ENCODE results near the gene ADGRL1. TPM values are rescaled to one million over a fixed set of nuclear protein-coding genes. Genes with fewer than 3 reads are reported as not detected.

ADGRL1 gene
- total RNA-seq, 5 donors from 2014 or later (not counting 1 experiment from before 2014, with no cell fraction given), result 19.9 to 31.2 (median 28.0) TPM

DNA sequence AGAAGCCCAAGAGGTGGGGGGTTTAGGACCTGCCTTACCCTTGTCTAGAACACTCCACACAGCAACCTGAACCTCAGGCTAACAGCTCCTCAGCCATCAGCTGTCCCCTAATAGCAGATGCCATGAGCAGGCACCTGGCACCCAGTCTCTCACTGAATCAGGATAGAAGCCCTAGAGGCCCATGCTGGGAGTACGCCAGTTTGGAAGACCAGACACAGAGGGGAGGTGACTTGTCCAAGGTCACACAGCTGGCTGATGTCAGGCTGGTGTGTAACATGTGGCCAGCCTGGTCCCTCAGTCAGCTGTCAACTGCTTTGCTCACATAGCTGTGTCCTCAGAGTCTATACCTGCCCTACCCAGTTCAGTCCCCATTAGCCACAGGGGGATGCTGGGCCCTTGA is 102.7 kb downstream of the ADGRL1 start:
- Histone ChIP-seq H3K27ac (ENCODE audit: low read length) (no peak overlapping the region), H3K4me1 (ENCODE audit: control insufficient read depth in 1 of 2, extremely low read depth in 1 of 2, insufficient read depth in 2 of 2, low read length in 2 of 2) (no peaks in the 10 kb centered on the region), H3K27me3 (replicated peaks in 1 of 2; ENCODE audit: control insufficient read depth in 2 of 2, extremely low read depth in 1 of 2, insufficient read depth in 2 of 2, low read length in 1 of 2) (no peaks in the 10 kb centered on the region), H3K9me3 (no peaks in the 10 kb centered on the region), H3K4me3 (ENCODE audit: control insufficient read depth in 1 of 2, extremely low read depth in 1 of 2, low read length in 1 of 2) (no peak overlapping the region), H3K36me3 (ENCODE audit: control insufficient read depth in 2 of 2, extremely low read depth in 1 of 2, insufficient read depth in 1 of 2, low read length in 1 of 2) (peaks cover 20 to 45% of the 10 kb centered on the region in 2 donors)
- Mint-ChIP-seq H3K4me3 (no peak overlapping the region), H3K9me3 (no peaks in the 10 kb centered on the region), H3K36me3 (peaks cover 13% of the 10 kb centered on the region), H3K4me1 (no peaks in the 10 kb centered on the region), H3K27ac (no peak overlapping the region), H3K27me3 (no peaks in the 10 kb centered on the region)
- WGBS (ENCODE audit: insufficient coverage), result 100% methylated on average over 1 of the region's 1 CpG
- ChIA-PET POLR2A (no interaction called here), CTCF (interaction anchor here (0.6 to 0.9 kb wide), 2 partner anchors 45 to 53 kb away, joined by 4 to 8 read pairs; no protein-coding TSS in a partner anchor)
- DNase-seq, result no peak
- ATAC-seq (replicated peaks in 1 of 4), result no peak

DNA sequence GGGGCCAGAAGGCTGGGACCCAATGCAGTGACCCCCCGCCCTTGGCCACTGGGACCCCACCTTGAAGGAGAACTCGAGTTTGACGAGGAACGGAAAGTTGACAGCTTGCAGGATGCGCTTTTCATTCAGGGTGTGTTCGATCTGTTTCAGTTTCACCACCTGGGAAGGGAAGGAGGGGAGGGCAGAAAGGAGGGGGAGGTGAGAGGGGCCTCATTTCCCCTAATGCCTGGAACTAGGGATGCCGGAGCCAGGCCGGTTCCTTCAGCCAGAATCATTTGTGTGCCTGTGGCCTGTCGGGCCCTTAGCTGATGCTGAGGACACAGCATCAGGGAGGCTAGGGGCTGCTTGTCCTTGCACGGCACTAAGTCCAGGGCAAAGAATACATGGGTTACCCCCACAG is 103.2 kb downstream of the ADGRL1 start:
- no peak overlapping the region for H3K27ac Mint-ChIP-seq
- no peak for DNase-seq
- Histone ChIP-seq H3K36me3 (ENCODE audit: control insufficient read depth in 2 of 2, extremely low read depth in 1 of 2, insufficient read depth in 1 of 2, low read length in 1 of 2) (peaks cover 20 to 50% of the 10 kb centered on the region in 2 donors), H3K9me3 (no peaks in the 10 kb centered on the region), H3K4me3 (ENCODE audit: control insufficient read depth in 1 of 2, extremely low read depth in 1 of 2, low read length in 1 of 2) (no peak overlapping the region), H3K4me1 (ENCODE audit: control insufficient read depth in 1 of 2, extremely low read depth in 1 of 2, insufficient read depth in 2 of 2, low read length in 2 of 2) (no peaks in the 10 kb centered on the region), H3K27ac (ENCODE audit: low read length) (no peak overlapping the region), H3K27me3 (replicated peaks in 1 of 2; ENCODE audit: control insufficient read depth in 2 of 2, extremely low read depth in 1 of 2, insufficient read depth in 2 of 2, low read length in 1 of 2) (no peaks in the 10 kb centered on the region)
- H3K4me3 Mint-ChIP-seq, result no peak overlapping the region
- ATAC-seq (replicated peaks in 1 of 4), result no peak
- no peaks in the 10 kb centered on the region for H3K9me3 Mint-ChIP-seq
- 83% methylated on average over 10 of the region's 10 CpGs for WGBS (ENCODE audit: insufficient coverage)
- H3K36me3 Mint-ChIP-seq, result peaks cover 17% of the 10 kb centered on the region
- no peaks in the 10 kb centered on the region for H3K4me1 Mint-ChIP-seq
- no peaks in the 10 kb centered on the region for H3K27me3 Mint-ChIP-seq
- CTCF ChIA-PET, result interaction anchor here in 1 of 2 donors (0.9 kb wide), 1 partner anchor 45 kb away, joined by 4 read pairs; no protein-coding TSS in a partner anchor
- POLR2A ChIA-PET, result no interaction called here

DNA sequence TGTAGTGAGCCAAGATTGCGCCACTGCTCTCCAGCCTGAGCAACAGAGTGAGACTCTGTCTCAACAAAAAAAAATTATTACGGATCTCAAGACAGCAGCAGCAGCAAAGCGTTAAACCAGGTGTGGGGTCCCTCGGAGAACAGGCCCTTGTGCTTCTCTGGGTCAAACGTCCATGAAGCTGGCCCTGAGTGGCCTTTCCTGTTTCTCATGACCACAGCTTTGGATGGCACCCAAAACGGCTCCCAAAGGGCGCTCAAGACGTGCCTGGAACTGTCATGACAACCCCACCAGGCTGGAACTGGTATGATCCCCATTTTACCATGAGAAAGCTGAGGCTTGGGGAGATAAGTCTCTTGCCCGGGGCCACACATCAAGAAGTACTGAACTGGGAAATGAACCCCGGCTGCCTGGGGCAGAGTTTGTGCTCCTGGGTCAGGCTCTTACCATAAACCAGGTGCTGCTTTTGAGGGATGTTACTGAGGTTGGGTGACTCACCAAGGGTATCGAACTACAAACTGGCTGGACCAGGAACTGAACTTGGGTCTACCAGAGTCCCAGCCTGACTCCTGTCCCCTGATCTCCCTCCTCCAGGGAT is 103.8 kb downstream of the ADGRL1 start:
- ChIA-PET CTCF (no interaction called here), POLR2A (no interaction called here)
- Mint-ChIP-seq H3K4me3 (no peak overlapping the region), H3K4me1 (no peaks in the 10 kb centered on the region), H3K9me3 (no peaks in the 10 kb centered on the region), H3K27me3 (no peaks in the 10 kb centered on the region), H3K36me3 (peaks cover 19% of the 10 kb centered on the region), H3K27ac (no peak overlapping the region)
- ATAC-seq (replicated peaks in 1 of 4) (no peak), DNase-seq (no peak)
- Histone ChIP-seq H3K4me3 (ENCODE audit: control insufficient read depth in 1 of 2, extremely low read depth in 1 of 2, low read length in 1 of 2) (no peak overlapping the region), H3K9me3 (no peaks in the 10 kb centered on the region), H3K27me3 (replicated peaks in 1 of 2; ENCODE audit: control insufficient read depth in 2 of 2, extremely low read depth in 1 of 2, insufficient read depth in 2 of 2, low read length in 1 of 2) (no peaks in the 10 kb centered on the region), H3K4me1 (ENCODE audit: control insufficient read depth in 1 of 2, extremely low read depth in 1 of 2, insufficient read depth in 2 of 2, low read length in 2 of 2) (no peaks in the 10 kb centered on the region), H3K27ac (ENCODE audit: low read length) (no peak overlapping the region), H3K36me3 (ENCODE audit: control insufficient read depth in 2 of 2, extremely low read depth in 1 of 2, insufficient read depth in 1 of 2, low read length in 1 of 2) (peaks cover 21 to 50% of the 10 kb centered on the region in 2 donors)
- WGBS (ENCODE audit: insufficient coverage), result 96% methylated on average over 10 of the region's 11 CpGs

DNA sequence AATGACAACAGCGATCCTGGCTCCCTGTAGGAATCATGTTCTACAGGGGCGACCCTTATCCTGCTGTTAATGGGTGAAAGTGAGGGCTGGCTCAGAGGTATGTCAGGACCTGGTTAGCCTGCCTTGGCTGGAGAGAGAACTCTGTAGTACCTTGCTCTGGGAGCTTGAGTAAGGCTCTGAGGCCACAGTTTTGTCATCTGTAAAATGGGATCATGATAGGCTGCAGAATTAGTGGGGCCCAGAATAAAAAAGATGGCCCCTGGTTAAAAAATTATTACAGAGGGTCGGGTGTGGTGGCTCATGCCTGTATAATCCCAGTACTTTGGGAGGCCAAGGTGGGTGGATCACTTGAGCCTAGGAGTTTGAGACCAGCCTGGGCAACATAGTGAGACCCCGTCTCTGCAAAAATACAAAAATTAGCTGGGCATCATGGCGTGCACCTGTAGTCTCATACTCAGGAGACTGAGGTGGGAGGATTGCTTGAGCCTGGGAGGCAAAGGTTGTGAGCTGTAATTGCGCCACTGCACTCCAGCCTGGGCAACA is 104.9 kb downstream of the ADGRL1 start:
- Histone ChIP-seq H3K27me3 (replicated peaks in 1 of 2; ENCODE audit: control insufficient read depth in 2 of 2, extremely low read depth in 1 of 2, insufficient read depth in 2 of 2, low read length in 1 of 2) (no peaks in the 10 kb centered on the region), H3K9me3 (no peaks in the 10 kb centered on the region), H3K27ac (ENCODE audit: low read length) (no peak overlapping the region), H3K4me3 (ENCODE audit: control insufficient read depth in 1 of 2, extremely low read depth in 1 of 2, low read length in 1 of 2) (no peak overlapping the region), H3K36me3 (ENCODE audit: control insufficient read depth in 2 of 2, extremely low read depth in 1 of 2, insufficient read depth in 1 of 2, low read length in 1 of 2) (peaks cover 25 to 54% of the 10 kb centered on the region in 2 donors), H3K4me1 (ENCODE audit: control insufficient read depth in 1 of 2, extremely low read depth in 1 of 2, insufficient read depth in 2 of 2, low read length in 2 of 2) (no peaks in the 10 kb centered on the region)
- peaks cover 24% of the 10 kb centered on the region for H3K36me3 Mint-ChIP-seq
- H3K4me1 Mint-ChIP-seq, result no peaks in the 10 kb centered on the region
- H3K9me3 Mint-ChIP-seq, result no peaks in the 10 kb centered on the region
- no peak overlapping the region for H3K4me3 Mint-ChIP-seq
- POLR2A ChIA-PET, result no interaction called here
- CTCF ChIA-PET, result no interaction called here
- 100% methylated on average over 3 of the region's 6 CpGs for WGBS (ENCODE audit: insufficient coverage)
- H3K27ac Mint-ChIP-seq, result no peak overlapping the region
- no peaks in the 10 kb centered on the region for H3K27me3 Mint-ChIP-seq
- DNase-seq, result no peak
- no peak for ATAC-seq (replicated peaks in 1 of 4)

Other genes starting within 250 kb of the ADGRL1 start
- gene RFX1, start 199.8 kb downstream of the ADGRL1 start, total RNA-seq, result 10 to 100 TPM; 18.4 to 27.1 (median 23.1) TPM
- gene RLN3, start 178.0 kb downstream of the ADGRL1 start, total RNA-seq, result not detected
- 10 to 100 TPM; 44.2 to 82.4 (median 66.5) TPM for gene IL27RA, start 174.4 kb downstream of the ADGRL1 start, total RNA-seq
- gene PALM3, start 144.1 kb downstream of the ADGRL1 start, total RNA-seq, result under 1 TPM in 2 of 5 donors, not detected in 3; 0.16 to 0.39 TPM
- 1 to 10 TPM in 3 of 5 donors, under 1 TPM in 2; 0.28 to 2.0 (median 1.1) TPM for gene MISP3, start 133.4 kb downstream of the ADGRL1 start, total RNA-seq
- gene C19orf67, start 120.4 kb downstream of the ADGRL1 start, total RNA-seq, result under 1 TPM in 3 of 5 donors, not detected in 2; 0.53 to 0.98 (median 0.58) TPM
- gene SAMD1, start 115.4 kb downstream of the ADGRL1 start, total RNA-seq, result 10 to 100 TPM; 38.9 to 75.0 (median 59.2) TPM
- gene PRKACA, start 88.4 kb downstream of the ADGRL1 start, total RNA-seq, result 10 to 100 TPM; 43.0 to 53.5 (median 48.9) TPM
- 1 to 10 TPM; 2.6 to 4.4 (median 3.3) TPM for gene ASF1B, start 69.6 kb downstream of the ADGRL1 start, total RNA-seq
- gene ADGRE5, start 175.3 kb upstream of the ADGRL1 start, total RNA-seq, result 1,000 to 10,000 TPM in 1 of 5 donors, 100 to 1,000 TPM in 4; 194 to 1,118 (median 206) TPM
- gene DDX39A, start 213.2 kb upstream of the ADGRL1 start, total RNA-seq, result 100 to 1,000 TPM; 159 to 280 (median 179) TPM
- 100 to 1,000 TPM; 170 to 272 (median 224) TPM for gene PKN1, start 227.1 kb upstream of the ADGRL1 start, total RNA-seq

Measured in T-cell (primary cell).